ENCODE measurements around the gene AMOTL2.

DNA sequence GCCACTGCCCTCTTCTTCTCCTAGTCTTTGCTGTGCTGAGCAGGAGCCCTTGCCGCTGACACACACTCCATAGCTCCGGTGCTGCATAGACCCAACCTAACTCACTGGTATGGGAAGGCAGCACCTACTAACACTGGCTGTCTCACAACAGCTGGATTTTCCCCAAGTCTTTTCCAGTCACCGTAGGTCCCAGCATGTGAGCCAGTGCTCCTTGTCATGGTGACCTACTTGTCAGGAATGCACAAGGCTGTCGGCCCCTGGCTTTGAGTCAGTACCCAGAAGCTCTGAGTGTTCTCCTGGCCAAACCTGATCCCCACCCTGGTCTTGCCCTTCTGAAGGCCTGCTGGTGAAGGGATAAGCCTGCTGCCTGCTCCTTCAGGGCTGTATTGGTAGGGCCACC lies 25.7 kb downstream of the AMOTL2 start:
- no peak for TF ChIP-seq CTCF (IDR thresholded peaks at IDR 0.05)
- no peak for TF ChIP-seq POLR2AphosphoS5 (IDR thresholded peaks at IDR 0.05)
- no peak for TF ChIP-seq POLR2A (IDR thresholded peaks at IDR 0.05)
